Stomach (tissue), 9 donors: ENCODE results near the gene SERTAD2. TPM values are rescaled to one million over a fixed set of nuclear protein-coding genes. Genes with fewer than 3 reads are reported as not detected.

Experiments
- DNase-seq, 2 donors: peaks; one replicate each; pipeline versions ENCODE4 v3.0.0 to v3.0.0-alpha.2; 2013 to 2019
- H3K27ac ChIP-seq, 5 donors: fragments of 200-600 bp in 4 of 5; sonication (generic) in 4 of 5; one replicate each; pipeline ENCODE4 v1.5.1; 2013 to 2019; ENCODE audit warnings: mild to moderate bottlenecking in 1 of 5, moderate library complexity in 1 of 5
- H3K27me3 ChIP-seq, 3 donors: fragments of 200-600 bp; sonication (generic); one replicate each; pipeline ENCODE4 v1.5.1; 2017 to 2019; ENCODE audit warnings: mixed run types in 1 of 3
- H3K36me3 ChIP-seq, 4 donors: fragments of 200-600 bp; sonication (generic); 1 replicate in 3 of 4; 2 replicates in 1 of 4; pipeline ENCODE4 v1.5.1; 2016 to 2019
- H3K4me1 ChIP-seq, 4 donors: fragments of 200-600 bp; sonication (generic); one replicate each; pipeline ENCODE4 v1.5.1; 2016 to 2019
- H3K4me3 ChIP-seq, 4 donors: fragments of 200-600 bp; sonication (generic) in 3 of 4; one replicate each; pipeline ENCODE4 v1.5.1; 2016 to 2019; ENCODE audit warnings: mild to moderate bottlenecking in 1 of 4
- H3K9me3 ChIP-seq, 4 donors: fragments of 200-600 bp; sonication (generic); one replicate each; pipeline ENCODE4 v1.5.1; 2016 to 2019
- CTCF ChIP-seq, 7 experiments: fragments of 450-650 bp in 4 of 7; fragments of 200-600 bp in 3 of 7; sonication (generic) in 3 of 7; IDR thresholded peaks; one replicate each; pipeline ENCODE4 v1.5.1; 2016 to 2019; ENCODE audit warnings: antibody characterized with exemption in 7 of 7, control low read depth in 2 of 7, mild to moderate bottlenecking in 1 of 7
- EP300 ChIP-seq: sonication (generic); formaldehyde crosslinking; IDR thresholded peaks from one replicate; pipeline ENCODE4 v1.6.1; 2017; ENCODE audit warnings: antibody characterized with exemption
- POLR2A ChIP-seq, 4 donors: fragments of 450-650 bp; IDR thresholded peaks; one replicate each; pipeline ENCODE4 v1.6.1; 2016; ENCODE audit warnings: antibody characterized with exemption in 4 of 4, control low read depth in 2 of 4, mild to moderate bottlenecking in 1 of 4, moderate library complexity in 1 of 4
- POLR2AphosphoS5 ChIP-seq, 3 donors: sonication (generic); formaldehyde crosslinking; IDR thresholded peaks; one replicate each; pipeline ENCODE4 v1.6.1; 2016; ENCODE audit warnings: antibody characterized with exemption in 3 of 3
- WGBS, 5 donors: extraction: QIAGEN DNeasy Blood & Tissue Kit in 3 of 5; methylation state at CpG; one replicate each; pipeline versions ENCODE4 v1.1.5 to v1.1.7; 2013 to 2018; 5-methylcytosine and 5-hydroxymethylcytosine counted together
- intact Hi-C: fragments of 100-400 bp; cut with DNase I; formaldehyde crosslinking; loops from one replicate; pipeline ENCODE4 v1.15.1; 2023; ENCODE audit warnings: low total_unique reads
- polyA plus RNA-seq, 3 donors: library from polyadenylated mRNA; stranded (reverse); fragments of 200-250 nt; gene quantifications; one replicate each; pipeline ENCODE4 v1.2.3, GENCODE V29; 2013
- total RNA-seq, 5 donors: library from RNA; depleted of rRNA; stranded (reverse); fragments of >200 nt; gene quantifications; one replicate each; pipeline versions ENCODE4 v1.1.0 to v1.2.3, GENCODE V29; 2014 to 2016
- donor health status: healthy with polysubstance abuse.
- donor health status: Bipolar disorder and iron deficiency.
- donor health status: healthy.

The SERTAD2 gene
- total and polyA plus RNA-seq, 8 donors, result 2.0 to 11.9 (median 6.4) TPM

- WGBS, 5 donors, result 70 to 86% (median 81%) methylated on average over 7 of the region's 7 CpGs
- intact Hi-C loops, result no loop called here
- Histone ChIP-seq H3K4me1 (peaks cover 0 to 2% (median under 1%) of the 10 kb centered on the region in 4 donors), H3K36me3 (peaks cover 0 to 42% (median 41%) of the 10 kb centered on the region in 4 donors), H3K4me3 (no peak overlapping the region), H3K9me3 (no peaks in the 10 kb centered on the region), H3K27me3 (no peaks in the 10 kb centered on the region), H3K27ac (no peak overlapping the region)
- DNase-seq, result no peak
- TF ChIP-seq CTCF (IDR thresholded peaks at IDR 0.05), result no peak
- no peak for TF ChIP-seq POLR2AphosphoS5 (IDR thresholded peaks at IDR 0.05)
- no peak for TF ChIP-seq EP300
- no peak for TF ChIP-seq POLR2A (IDR thresholded peaks at IDR 0.05)
Measured at GRCh38 chr2:64594226-64594989, 59.3 kb downstream of the SERTAD2 start.

GRCh38 chr2:64593035-64593655 is 60.6 kb downstream of the SERTAD2 start:
- peaks cover 0 to 54% (median 53%) of the 10 kb centered on the region in 4 donors for H3K36me3 ChIP-seq

GRCh38 chr2:64591188-64591587 is 62.5 kb downstream of the SERTAD2 start:
- intact Hi-C loops, result no loop called here
- Histone ChIP-seq H3K4me3 (no peak overlapping the region), H3K4me1 (peaks cover 0 to 9% (median 2%) of the 10 kb centered on the region in 4 donors), H3K27ac (no peak overlapping the region), H3K27me3 (no peaks in the 10 kb centered on the region), H3K36me3 (peaks cover 0 to 71% (median 60%) of the 10 kb centered on the region in 4 donors), H3K9me3 (no peaks in the 10 kb centered on the region)
- 83 to 90% (median 87%) methylated on average over 4 of the region's 4 CpGs for WGBS, 5 donors
- TF ChIP-seq EP300 (no peak), CTCF (IDR thresholded peaks at IDR 0.05) (no peak), POLR2A (IDR thresholded peaks at IDR 0.05) (no peak), POLR2AphosphoS5 (IDR thresholded peaks at IDR 0.05) (no peak)
- no peak for DNase-seq

More at GRCh38 chr2:64593035-64593655, 60.6 kb downstream of the SERTAD2 start:
- Histone ChIP-seq H3K9me3 (no peaks in the 10 kb centered on the region), H3K4me1 (no peaks in the 10 kb centered on the region), H3K27ac (no peak overlapping the region), H3K4me3 (no peak overlapping the region), H3K27me3 (no peaks in the 10 kb centered on the region)
- DNase-seq, result no peak
- 81 to 88% (median 85%) methylated on average over 4 of the region's 4 CpGs for WGBS, 5 donors
- intact Hi-C loops, result no loop called here
- no peak for TF ChIP-seq POLR2A (IDR thresholded peaks at IDR 0.05)
- no peak for TF ChIP-seq CTCF (IDR thresholded peaks at IDR 0.05)
- TF ChIP-seq EP300, result no peak
- TF ChIP-seq POLR2AphosphoS5 (IDR thresholded peaks at IDR 0.05), result no peak

- Histone ChIP-seq H3K27me3 (no peaks in the 10 kb centered on the region), H3K9me3 (no peaks in the 10 kb centered on the region), H3K4me3 (no peak overlapping the region), H3K27ac (no peak overlapping the region), H3K36me3 (peaks cover 8 to 77% (median 70%) of the 10 kb centered on the region in 4 donors), H3K4me1 (peaks cover 0 to 9% (median 2%) of the 10 kb centered on the region in 4 donors)
- DNase-seq, result no peak
- intact Hi-C loops, result no loop called here
- TF ChIP-seq POLR2AphosphoS5 (IDR thresholded peaks at IDR 0.05), result no peak
- TF ChIP-seq CTCF (IDR thresholded peaks at IDR 0.05), result no peak
- TF ChIP-seq EP300, result no peak
- no peak for TF ChIP-seq POLR2A (IDR thresholded peaks at IDR 0.05)
Measured at GRCh38 chr2:64587561-64587960, 66.2 kb downstream of the SERTAD2 start.
